ENCODE measurements around the gene DAB1.

GRCh38 chr1:57156907-57157306 lies 267.0 kb downstream of the DAB1 start:
- TF ChIP-seq CTCF (IDR thresholded peaks at IDR 0.05) (no peak), POLR2A (IDR thresholded peaks at IDR 0.05) (no peak), EP300 (IDR thresholded peaks at IDR 0.05; ENCODE audit: low read depth) (no peak), POLR2AphosphoS5 (IDR thresholded peaks at IDR 0.05) (no peak)

All from transverse colon (tissue), 4 donors.